GM18507 (cell line): ENCODE measurements around the gene FAAP100.
A peak's percentile ranks its signal among the peaks of the same experiment; 100 is the strongest.

ENCODE experiments used
- DNase-seq: peaks from one replicate; pipeline ENCODE4 v3.0.0; 2011; ENCODE audit warnings: low read depth; ENCODE audit not compliant: insufficient read length; ENCODE audit errors: extremely low spot score
- FAIRE-seq: peaks from 2 replicates; lab custom pipeline; 2011; peaks lifted over from hg19 to GRCh38; lab: Jason Lieb, UNC

The FAAP100 gene

GRCh38 chr17:81557276-81558114, 5.3 kb upstream of the FAAP100 start:
- DNase-seq, result no peak
- no peak for FAIRE-seq

- FAIRE-seq (no peak), DNase-seq (no peak)
Measured at GRCh38 chr17:81556863-81557262, 4.7 kb upstream of the FAAP100 start.

GRCh38 chr17:81556175-81556691, 4.1 kb upstream of the FAAP100 start:
- FAIRE-seq (no peak), DNase-seq (no peak)

- FAIRE-seq (no peak), DNase-seq (no peak)
Measured at GRCh38 chr17:81553616-81554181, 1.5 kb upstream of the FAAP100 start.

GRCh38 chr17:81553018-81553615, 964 bp upstream of the FAAP100 start:
- DNase-seq (peak; percentile 72), FAIRE-seq (peak; percentile 87)

- DNase-seq (no peak), FAIRE-seq (no peak)
Measured at GRCh38 chr17:81551458-81552243, 502 bp downstream of the FAAP100 start.

- no peak for FAIRE-seq
- DNase-seq, result no peak
Measured at GRCh38 chr17:81550830-81551457, 1.2 kb downstream of the FAAP100 start.

- FAIRE-seq (no peak), DNase-seq (no peak)
Measured at GRCh38 chr17:81550285-81550684, 1.9 kb downstream of the FAAP100 start.

GRCh38 chr17:81549826-81550225, 2.3 kb downstream of the FAAP100 start:
- FAIRE-seq (no peak), DNase-seq (no peak)

- no peak for FAIRE-seq
- no peak for DNase-seq
Measured at GRCh38 chr17:81549031-81549557, 3.1 kb downstream of the FAAP100 start.

- FAIRE-seq (no peak), DNase-seq (no peak)
Measured at GRCh38 chr17:81547614-81547982, 4.6 kb downstream of the FAAP100 start.

GRCh38 chr17:81546906-81547613, 5.1 kb downstream of the FAAP100 start:
- DNase-seq, result no peak
- no peak for FAIRE-seq

GRCh38 chr17:81545160-81545949, 6.8 kb downstream of the FAAP100 start:
- DNase-seq (no peak), FAIRE-seq (no peak)

GRCh38 chr17:81544281-81544974, 7.7 kb downstream of the FAAP100 start:
- FAIRE-seq, result no peak
- no peak for DNase-seq

GRCh38 chr17:81543756-81544155, 8.4 kb downstream of the FAAP100 start:
- FAIRE-seq (no peak), DNase-seq (no peak)

GRCh38 chr17:81543339-81543675, 8.8 kb downstream of the FAAP100 start:
- no peak for FAIRE-seq
- no peak for DNase-seq
